ENCODE results near the gene SSC5D.
A peak's percentile ranks its signal among the peaks of the same experiment; 100 is the strongest.

The SSC5D gene

DNA sequence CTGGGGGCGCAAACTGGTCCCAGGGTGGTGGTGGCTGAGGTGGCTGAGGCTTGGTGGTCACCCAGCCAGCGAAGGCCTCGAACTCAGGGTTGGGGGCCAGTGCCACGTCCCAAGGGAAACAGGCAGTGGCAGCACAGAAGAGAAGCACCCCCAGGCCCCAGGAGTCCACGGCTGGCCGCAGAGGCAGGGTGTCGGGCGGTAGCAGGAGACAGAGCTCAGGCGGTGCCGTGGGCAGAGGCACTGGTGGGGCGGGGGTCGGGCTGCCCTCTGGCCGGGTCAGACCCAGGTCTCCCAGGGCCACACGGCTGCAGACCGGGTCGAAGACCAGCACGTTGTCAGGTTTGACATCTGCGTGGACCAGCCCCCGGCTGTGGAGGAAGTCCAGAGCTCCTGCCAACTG lies 52.9 kb downstream of the SSC5D start:
- ChIA-PET CTCF (interaction anchor here (0.6 to 1.5 kb wide), 3 partner anchors 9 to 37 kb away, joined by 3 to 9 read pairs (median 4); no protein-coding TSS in a partner anchor), POLR2A (interaction anchor here (1.0 kb wide), 1 partner anchor 12 kb away, joined by 3 read pairs; no protein-coding TSS in a partner anchor)
- no peak overlapping the region for H3K27ac ChIP-seq (ENCODE audit: extremely low read depth, low read depth, low read length)
- H3K9me3 ChIP-seq (ENCODE audit: control insufficient read depth, insufficient read depth, low read depth, low read length): no peaks in the 10 kb centered on the region
- TF ChIP-seq ZNF2 (tag by site-specific recombination; IDR thresholded peaks at IDR 0.05) (no peak), ZBTB7A (tag by site-specific recombination; IDR thresholded peaks at IDR 0.05; ENCODE audit: low read depth) (no peak), ZBTB49 (tag by site-specific recombination; IDR thresholded peaks at IDR 0.05; ENCODE audit: low read depth) (no peak)
- TF ChIP-seq, protein P1, sequence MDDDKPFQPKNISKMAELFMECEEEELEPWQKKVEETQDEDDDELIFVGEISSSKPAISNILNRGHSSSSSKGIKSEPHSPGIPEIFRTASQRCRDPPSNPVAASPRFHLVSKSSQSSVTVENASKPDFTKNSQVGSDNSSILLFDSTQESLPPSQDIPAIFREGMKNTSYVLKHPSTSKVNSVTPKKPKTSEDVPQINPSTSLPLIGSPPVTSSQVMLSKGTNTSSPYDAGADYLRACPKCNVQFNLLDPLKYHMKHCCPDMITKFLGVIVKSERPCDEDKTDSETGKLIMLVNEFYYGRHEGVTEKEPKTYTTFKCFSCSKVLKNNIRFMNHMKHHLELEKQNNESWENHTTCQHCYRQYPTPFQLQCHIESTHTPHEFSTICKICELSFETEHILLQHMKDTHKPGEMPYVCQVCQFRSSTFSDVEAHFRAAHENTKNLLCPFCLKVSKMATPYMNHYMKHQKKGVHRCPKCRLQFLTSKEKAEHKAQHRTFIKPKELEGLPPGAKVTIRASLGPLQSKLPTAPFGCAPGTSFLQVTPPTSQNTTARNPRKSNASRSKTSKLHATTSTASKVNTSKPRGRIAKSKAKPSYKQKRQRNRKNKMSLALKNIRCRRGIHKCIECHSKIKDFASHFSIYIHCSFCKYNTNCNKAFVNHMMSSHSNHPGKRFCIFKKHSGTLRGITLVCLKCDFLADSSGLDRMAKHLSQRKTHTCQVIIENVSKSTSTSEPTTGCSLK (tag by site-specific recombination; IDR thresholded peaks at IDR 0.05): no peak
- TF ChIP-seq, protein P2, sequence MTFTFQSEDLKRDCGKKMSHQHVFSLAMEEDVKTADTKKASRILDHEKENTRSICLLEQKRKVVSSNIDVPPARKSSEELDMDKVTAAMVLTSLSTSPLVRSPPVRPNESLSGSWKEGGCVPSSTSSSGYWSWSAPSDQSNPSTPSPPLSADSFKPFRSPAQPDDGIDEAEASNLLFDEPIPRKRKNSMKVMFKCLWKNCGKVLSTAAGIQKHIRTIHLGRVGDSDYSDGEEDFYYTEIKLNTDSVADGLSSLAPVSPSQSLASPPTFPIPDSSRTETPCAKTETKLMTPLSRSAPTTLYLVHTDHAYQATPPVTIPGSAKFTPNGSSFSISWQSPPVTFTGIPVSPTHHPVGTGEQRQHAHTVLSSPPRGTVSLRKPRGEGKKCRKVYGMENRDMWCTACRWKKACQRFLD (tag by site-specific recombination; IDR thresholded peaks at IDR 0.05): no peak
- no peaks in the 10 kb centered on the region for H3K4me1 ChIP-seq (ENCODE audit: control insufficient read depth, insufficient read depth, low read length)
- H3K36me3 ChIP-seq (ENCODE audit: control insufficient read depth in 2 of 2, insufficient read depth in 1 of 2, low read length in 2 of 2): no peaks in the 10 kb centered on the region
- no peak overlapping the region for H3K4me3 ChIP-seq (ENCODE audit: low read depth, low read length)

DNA sequence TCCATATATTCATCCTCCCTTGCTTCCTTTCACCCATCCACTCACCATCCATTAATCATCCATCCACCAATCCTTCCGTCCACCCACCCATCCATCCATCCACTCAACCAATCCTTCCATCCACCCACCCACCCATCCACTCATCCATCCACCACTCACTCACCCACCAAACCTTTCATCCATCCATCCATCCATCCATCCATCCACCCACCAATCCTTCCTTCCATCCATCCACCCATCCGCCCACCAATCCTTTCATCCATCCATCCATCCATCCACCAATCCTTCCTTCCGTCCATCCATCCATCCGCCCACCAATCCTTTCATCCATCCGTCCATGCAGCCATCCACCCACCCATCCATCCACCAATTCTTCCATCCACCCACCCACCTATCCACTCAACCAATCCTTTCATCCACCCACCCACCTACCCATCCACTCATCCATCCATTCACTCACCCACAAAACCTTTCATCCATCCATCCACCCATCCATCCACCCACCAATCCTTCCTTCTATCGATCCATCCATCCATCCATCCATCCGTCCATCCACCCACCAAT lies 54.1 kb downstream of the SSC5D start:
- POLR2A ChIA-PET: no interaction called here
- Histone ChIP-seq H3K36me3 (ENCODE audit: control insufficient read depth in 2 of 2, insufficient read depth in 1 of 2, low read length in 2 of 2) (no peaks in the 10 kb centered on the region), H3K9me3 (ENCODE audit: control insufficient read depth, insufficient read depth, low read depth, low read length) (no peaks in the 10 kb centered on the region), H3K27ac (ENCODE audit: extremely low read depth, low read depth, low read length) (no peak overlapping the region), H3K4me3 (ENCODE audit: low read depth, low read length) (no peak overlapping the region), H3K4me1 (ENCODE audit: control insufficient read depth, insufficient read depth, low read length) (no peaks in the 10 kb centered on the region)
- CTCF ChIA-PET: no interaction called here
- TF ChIP-seq, protein P3, sequence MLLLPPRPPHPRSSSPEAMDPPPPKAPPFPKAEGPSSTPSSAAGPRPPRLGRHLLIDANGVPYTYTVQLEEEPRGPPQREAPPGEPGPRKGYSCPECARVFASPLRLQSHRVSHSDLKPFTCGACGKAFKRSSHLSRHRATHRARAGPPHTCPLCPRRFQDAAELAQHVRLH (tag by site-specific recombination; IDR thresholded peaks at IDR 0.05): no peak
- TF ChIP-seq, protein P4, sequence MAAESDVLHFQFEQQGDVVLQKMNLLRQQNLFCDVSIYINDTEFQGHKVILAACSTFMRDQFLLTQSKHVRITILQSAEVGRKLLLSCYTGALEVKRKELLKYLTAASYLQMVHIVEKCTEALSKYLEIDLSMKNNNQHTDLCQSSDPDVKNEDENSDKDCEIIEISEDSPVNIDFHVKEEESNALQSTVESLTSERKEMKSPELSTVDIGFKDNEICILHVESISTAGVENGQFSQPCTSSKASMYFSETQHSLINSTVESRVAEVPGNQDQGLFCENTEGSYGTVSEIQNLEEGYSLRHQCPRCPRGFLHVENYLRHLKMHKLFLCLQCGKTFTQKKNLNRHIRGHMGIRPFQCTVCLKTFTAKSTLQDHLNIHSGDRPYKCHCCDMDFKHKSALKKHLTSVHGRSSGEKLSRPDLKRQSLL (tag by site-specific recombination; IDR thresholded peaks at IDR 0.05): no peak
- TF ChIP-seq SCRT1 (tag by site-specific recombination; IDR thresholded peaks at IDR 0.05; ENCODE audit: borderline replicate concordance) (no peak), ZNF132 (tag by site-specific recombination; IDR thresholded peaks at IDR 0.05; ENCODE audit: borderline replicate concordance) (no peak), KLF8 (tag by site-specific recombination; IDR thresholded peaks at IDR 0.05) (no peak), ZNF785 (tag by site-specific recombination; IDR thresholded peaks at IDR 0.05) (no peak), ZNF16 (tag by site-specific recombination; IDR thresholded peaks at IDR 0.05; ENCODE audit: low read depth) (no peak), ZFHX2 (tag by site-specific recombination; conservative IDR thresholded peaks at IDR 0.05) (peak; percentile 91), ZNF423 (tag by site-specific recombination; IDR thresholded peaks at IDR 0.05) (no peak), PRDM10 (tag by site-specific recombination; IDR thresholded peaks at IDR 0.05) (no peak), ZNF645 (tag by site-specific recombination; IDR thresholded peaks at IDR 0.05) (no peak), EGR2 (tag by site-specific recombination; IDR thresholded peaks at IDR 0.05; ENCODE audit: low read depth) (peak; percentile 98), ATF2 (tag by site-specific recombination; IDR thresholded peaks at IDR 0.05; ENCODE audit: low read depth) (no peak), ZNF837 (tag by site-specific recombination; IDR thresholded peaks at IDR 0.05) (no peak), ZFP41 (tag by site-specific recombination; IDR thresholded peaks at IDR 0.05; ENCODE audit: borderline replicate concordance) (no peak)
